OCI-LY7 (cell line): ENCODE measurements around the gene AFG1L. TPM values are rescaled to one million over a fixed set of nuclear protein-coding genes. Genes with fewer than 3 reads are reported as not detected.

Experiments
- BruUV-seq: library from RNA; stranded (reverse); fragments of 400-500 nt; replicated peaks from 2 replicates; lab custom pipeline; 2021; lab: Mats Ljungman, UMichigan
- CTCF ChIA-PET: fragments of 300-600 bp; sonication (Branson Sonifier 250); formaldehyde crosslinking; loops from one replicate; lab custom pipeline; 2022; ENCODE audit warnings: antibody characterized with exemption; ENCODE audit not compliant: unreplicated experiment; lab: Charles Lee
- POLR2A ChIA-PET: fragments of 300-600 bp; sonication (Branson Sonifier 250); formaldehyde crosslinking; loops from one replicate; lab custom pipeline; 2022; ENCODE audit warnings: antibody characterized with exemption; lab: Charles Lee
- DNase-seq: peaks from one replicate; pipeline ENCODE4 v3.0.0-alpha.2; 2015; ENCODE audit warnings: low spot score
- H2AFZ ChIP-seq: fragments of 200-600 bp; sonication (generic), shearing (Covaris generic); 2 replicates; pipeline ENCODE4 v1.6.1; 2014; ENCODE audit warnings: mild to moderate bottlenecking, antibody characterized with exemption, low read length, moderate library complexity
- H3K27ac ChIP-seq: fragments of 200-600 bp; sonication (generic); 2 replicates; pipeline ENCODE4 v1.5.1; 2014; ENCODE audit warnings: mixed run types, low read depth, mild to moderate bottlenecking, moderate library complexity, low read length, inconsistent platforms; ENCODE audit not compliant: poor library complexity, severe bottlenecking
- H3K36me3 ChIP-seq: fragments of 200-600 bp; sonication (generic); 2 replicates; pipeline ENCODE4 v1.6.1; 2014; ENCODE audit warnings: mild to moderate bottlenecking, antibody characterized with exemption, low read length, moderate library complexity, mixed read lengths; ENCODE audit not compliant: insufficient read depth
- H3K4me1 ChIP-seq: fragments of 200-600 bp; sonication (generic); 2 replicates; pipeline ENCODE4 v1.5.1; 2014; ENCODE audit warnings: mild to moderate bottlenecking, low read length; ENCODE audit not compliant: insufficient read depth, poor library complexity, severe bottlenecking
- H3K4me2 ChIP-seq: fragments of 200-600 bp; sonication (generic); 2 replicates; pipeline ENCODE4 v1.6.1; 2014; ENCODE audit warnings: mild to moderate bottlenecking, low read length
- H3K4me3 ChIP-seq: fragments of 200-600 bp; sonication (generic); 2 replicates; pipeline ENCODE4 v1.5.1; 2014; ENCODE audit warnings: mild to moderate bottlenecking, low read depth, low read length; ENCODE audit not compliant: poor library complexity, severe bottlenecking
- H3K79me2 ChIP-seq: fragments of 200-600 bp; sonication (generic); 2 replicates; pipeline ENCODE4 v1.6.1; 2016; ENCODE audit warnings: low read depth, mild to moderate bottlenecking, low read length, moderate library complexity, mixed read lengths; ENCODE audit not compliant: insufficient read depth
- H3K9me2 ChIP-seq: fragments of 200-600 bp; sonication (generic); 2 replicates; pipeline ENCODE4 v1.6.1; 2016; ENCODE audit warnings: mild to moderate bottlenecking, low read length, mixed read lengths; ENCODE audit not compliant: insufficient read depth
- H3K9me3 ChIP-seq: fragments of 200-600 bp; sonication (generic); 2 replicates; pipeline ENCODE4 v1.6.1; 2014; ENCODE audit warnings: mild to moderate bottlenecking, mixed run types, low read length, mixed read lengths
- H4K20me1 ChIP-seq: fragments of 200-600 bp; sonication (generic); 2 replicates; pipeline ENCODE4 v1.6.1; 2014; ENCODE audit warnings: mild to moderate bottlenecking, antibody characterized with exemption, low read length, moderate library complexity, mixed read lengths; ENCODE audit not compliant: insufficient read depth
- EZH2phosphoT487 ChIP-seq: fragments of 200-600 bp; sonication (generic); IDR thresholded peaks from 2 replicates; pipeline ENCODE4 v1.6.1; 2018; ENCODE audit warnings: low read depth, borderline replicate concordance, mild to moderate bottlenecking, mixed run types, antibody characterized with exemption, low read length, moderate library complexity, mixed read lengths
- intact Hi-C: fragments of 100-400 bp; cut with micrococcal nuclease; formaldehyde crosslinking; loops from one replicate; pipeline ENCODE4 v1.10.0; 2022; ENCODE audit not compliant: unreplicated experiment
- total RNA-seq, 2 experiments: library from RNA; depleted of rRNA in 1 of 2; stranded (reverse); fragments of >200 nt in 1 of 2; shearing (Covaris generic) in 1 of 2; gene quantifications; 2 replicates each; pipeline ENCODE4 v1.2.3, GENCODE V29; 2014 to 2022
- TF ChIP-seq, protein P1 (sequence below): fragments of 200-600 bp; sonication (generic); conservative IDR thresholded peaks from 2 replicates; pipeline ENCODE4 v1.5.1; 2014; ENCODE audit warnings: mild to moderate bottlenecking, antibody characterized with exemption, low read length, moderate library complexity, mixed read lengths

The AFG1L gene
- total RNA-seq, 2 experiments from 2014 or later, result 8.9 to 9.0 TPM

GRCh38 chr6:108565091-108565766, 270.4 kb downstream of the AFG1L start:
- POLR2A ChIA-PET, result interaction anchor here (0.6 to 2.0 kb wide), 6 partner anchors 11 to 796 kb away, joined by 3 to 9 read pairs (median 3); no protein-coding TSS in a partner anchor
- H3K36me3 ChIP-seq, result peaks cover 10% of the 10 kb centered on the region
- H3K79me2 ChIP-seq, result no peaks in the 10 kb centered on the region; the same call in 1 of the 2 replicates
- intact Hi-C loops, result loop anchor here (1.0 to 2.0 kb wide), 2 partner anchors 27 to 108 kb away; no protein-coding TSS in a partner anchor
- H3K9me2 ChIP-seq, result no peaks in the 10 kb centered on the region
- no TSS peak for BruUV-seq
- peaks cover 39% of the 10 kb centered on the region for H4K20me1 ChIP-seq
- no peak overlapping the region for H2AFZ ChIP-seq
- peaks cover 37% of the 10 kb centered on the region for H3K4me1 ChIP-seq
- TF ChIP-seq EZH2phosphoT487, result no peak
- TF ChIP-seq, protein P1, sequence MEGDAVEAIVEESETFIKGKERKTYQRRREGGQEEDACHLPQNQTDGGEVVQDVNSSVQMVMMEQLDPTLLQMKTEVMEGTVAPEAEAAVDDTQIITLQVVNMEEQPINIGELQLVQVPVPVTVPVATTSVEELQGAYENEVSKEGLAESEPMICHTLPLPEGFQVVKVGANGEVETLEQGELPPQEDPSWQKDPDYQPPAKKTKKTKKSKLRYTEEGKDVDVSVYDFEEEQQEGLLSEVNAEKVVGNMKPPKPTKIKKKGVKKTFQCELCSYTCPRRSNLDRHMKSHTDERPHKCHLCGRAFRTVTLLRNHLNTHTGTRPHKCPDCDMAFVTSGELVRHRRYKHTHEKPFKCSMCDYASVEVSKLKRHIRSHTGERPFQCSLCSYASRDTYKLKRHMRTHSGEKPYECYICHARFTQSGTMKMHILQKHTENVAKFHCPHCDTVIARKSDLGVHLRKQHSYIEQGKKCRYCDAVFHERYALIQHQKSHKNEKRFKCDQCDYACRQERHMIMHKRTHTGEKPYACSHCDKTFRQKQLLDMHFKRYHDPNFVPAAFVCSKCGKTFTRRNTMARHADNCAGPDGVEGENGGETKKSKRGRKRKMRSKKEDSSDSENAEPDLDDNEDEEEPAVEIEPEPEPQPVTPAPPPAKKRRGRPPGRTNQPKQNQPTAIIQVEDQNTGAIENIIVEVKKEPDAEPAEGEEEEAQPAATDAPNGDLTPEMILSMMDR, result no peak
- CTCF ChIA-PET, result interaction anchor here (1.0 kb wide), 1 partner anchor 28 kb away, joined by 3 read pairs; no protein-coding TSS in a partner anchor
- H3K27ac ChIP-seq, result peak overlapping the region; percentile 71
- H3K4me2 ChIP-seq, result peak overlapping the region; percentile 89
- H3K4me3 ChIP-seq, result peak overlapping the region; percentile 53
- no peaks in the 10 kb centered on the region for H3K9me3 ChIP-seq
- DNase-seq, result peak; percentile 94

- Histone ChIP-seq H3K4me1 (peaks cover 37% of the 10 kb centered on the region), H3K9me3 (no peaks in the 10 kb centered on the region), H4K20me1 (peaks cover 39% of the 10 kb centered on the region), H3K27ac (peak overlapping the region; percentile 71), H3K4me3 (peak overlapping the region; percentile 53), H3K79me2 (no peaks in the 10 kb centered on the region; the same call in 1 of the 2 replicates), H3K36me3 (peaks cover 14% of the 10 kb centered on the region), H3K9me2 (no peaks in the 10 kb centered on the region), H2AFZ (no peak overlapping the region), H3K4me2 (peak overlapping the region; percentile 89)
- no TSS peak for BruUV-seq
- no peak for TF ChIP-seq EZH2phosphoT487
- TF ChIP-seq, protein P1, result peak; percentile 48; the same call in 1 of the 2 replicates
- peak; percentile 76 for DNase-seq
- intact Hi-C loops, result loop anchor here (1.0 to 2.0 kb wide), 2 partner anchors 26 to 107 kb away; no protein-coding TSS in a partner anchor
- ChIA-PET POLR2A (interaction anchor here (0.7 to 2.0 kb wide), 5 partner anchors 14 to 844 kb away, joined by 3 to 9 read pairs (median 4); no protein-coding TSS in a partner anchor), CTCF (interaction anchor here (1.0 kb wide), 1 partner anchor 27 kb away, joined by 3 read pairs; no protein-coding TSS in a partner anchor)
These were observed 271.0 kb downstream of the AFG1L start for GRCh38 chr6:108565893-108566292.
